ENCODE results near the gene TIE1. TPM values are rescaled to one million over a fixed set of nuclear protein-coding genes. Genes with fewer than 3 reads are reported as not detected.

The TIE1 gene
- total RNA-seq, 6 experiments from 2014 or later, result 0.33 to 1.2 (median 0.54) TPM; not detected in 1

DNA sequence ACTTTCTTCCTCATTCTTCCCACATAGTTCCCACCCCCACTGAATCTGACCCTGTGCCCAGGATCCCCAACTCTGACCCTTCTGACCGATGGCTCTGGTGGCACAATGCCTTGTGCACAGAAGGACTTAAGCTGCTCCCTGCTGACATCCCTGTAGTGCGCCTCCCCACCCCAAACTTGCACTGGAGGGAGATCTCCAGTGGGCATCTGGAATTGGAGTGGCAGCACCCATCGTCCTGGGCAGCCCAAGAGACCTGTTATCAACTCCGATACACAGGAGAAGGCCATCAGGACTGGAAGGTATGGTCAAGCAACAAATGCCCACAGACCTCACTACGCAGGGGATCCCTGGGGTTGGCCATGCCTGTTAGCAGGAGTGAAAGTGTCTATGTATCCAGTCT is 45.9 kb downstream of the TIE1 start:
- DNase-seq, result no peak
- no peaks in the 10 kb centered on the region for H3K9me3 Mint-ChIP-seq
- TF ChIP-seq, protein P1, sequence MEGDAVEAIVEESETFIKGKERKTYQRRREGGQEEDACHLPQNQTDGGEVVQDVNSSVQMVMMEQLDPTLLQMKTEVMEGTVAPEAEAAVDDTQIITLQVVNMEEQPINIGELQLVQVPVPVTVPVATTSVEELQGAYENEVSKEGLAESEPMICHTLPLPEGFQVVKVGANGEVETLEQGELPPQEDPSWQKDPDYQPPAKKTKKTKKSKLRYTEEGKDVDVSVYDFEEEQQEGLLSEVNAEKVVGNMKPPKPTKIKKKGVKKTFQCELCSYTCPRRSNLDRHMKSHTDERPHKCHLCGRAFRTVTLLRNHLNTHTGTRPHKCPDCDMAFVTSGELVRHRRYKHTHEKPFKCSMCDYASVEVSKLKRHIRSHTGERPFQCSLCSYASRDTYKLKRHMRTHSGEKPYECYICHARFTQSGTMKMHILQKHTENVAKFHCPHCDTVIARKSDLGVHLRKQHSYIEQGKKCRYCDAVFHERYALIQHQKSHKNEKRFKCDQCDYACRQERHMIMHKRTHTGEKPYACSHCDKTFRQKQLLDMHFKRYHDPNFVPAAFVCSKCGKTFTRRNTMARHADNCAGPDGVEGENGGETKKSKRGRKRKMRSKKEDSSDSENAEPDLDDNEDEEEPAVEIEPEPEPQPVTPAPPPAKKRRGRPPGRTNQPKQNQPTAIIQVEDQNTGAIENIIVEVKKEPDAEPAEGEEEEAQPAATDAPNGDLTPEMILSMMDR (IDR thresholded peaks at IDR 0.05), result no peak
- H3K4me3 Mint-ChIP-seq, result no peak overlapping the region
- H3K27ac Mint-ChIP-seq, result no peak overlapping the region
- peaks cover 25% of the 10 kb centered on the region for H3K4me1 Mint-ChIP-seq (ENCODE audit: low read depth)
- H3K36me3 Mint-ChIP-seq (ENCODE audit: low read depth), result no peaks in the 10 kb centered on the region
- H3K27me3 Mint-ChIP-seq (ENCODE audit: insufficient read depth), result peaks cover 18% of the 10 kb centered on the region

GRCh38 chr1:43348343-43348808 is 47.6 kb downstream of the TIE1 start:
- H3K9me3 Mint-ChIP-seq, result no peaks in the 10 kb centered on the region
- H3K27me3 Mint-ChIP-seq (ENCODE audit: insufficient read depth), result peaks cover 24% of the 10 kb centered on the region
- no peak overlapping the region for H3K27ac Mint-ChIP-seq
- H3K4me3 Mint-ChIP-seq, result peak overlapping the region; percentile 22
- no peaks in the 10 kb centered on the region for H3K36me3 Mint-ChIP-seq (ENCODE audit: low read depth)
- DNase-seq, result no peak
- TF ChIP-seq, protein P1 (IDR thresholded peaks at IDR 0.05), result no peak
- peaks cover 25% of the 10 kb centered on the region for H3K4me1 Mint-ChIP-seq (ENCODE audit: low read depth)

GRCh38 chr1:43348809-43349593 is 48.2 kb downstream of the TIE1 start:
- H3K27ac Mint-ChIP-seq, result peak overlapping the region; percentile 40
- H3K9me3 Mint-ChIP-seq, result no peaks in the 10 kb centered on the region
- no peaks in the 10 kb centered on the region for H3K36me3 Mint-ChIP-seq (ENCODE audit: low read depth)
- peaks cover 25% of the 10 kb centered on the region for H3K4me1 Mint-ChIP-seq (ENCODE audit: low read depth)
- H3K4me3 Mint-ChIP-seq, result peak overlapping the region; percentile 68
- TF ChIP-seq, protein P1 (IDR thresholded peaks at IDR 0.05), result no peak
- H3K27me3 Mint-ChIP-seq (ENCODE audit: insufficient read depth), result peaks cover 24% of the 10 kb centered on the region
- DNase-seq, result no peak

- no peaks in the 10 kb centered on the region for H3K36me3 Mint-ChIP-seq (ENCODE audit: low read depth)
- TF ChIP-seq, protein P1 (IDR thresholded peaks at IDR 0.05), result no peak
- H3K27me3 Mint-ChIP-seq (ENCODE audit: insufficient read depth), result peaks cover 24% of the 10 kb centered on the region
- no peaks in the 10 kb centered on the region for H3K9me3 Mint-ChIP-seq
- H3K4me1 Mint-ChIP-seq (ENCODE audit: low read depth), result peaks cover 30% of the 10 kb centered on the region
- peak overlapping the region; percentile 68 for H3K4me3 Mint-ChIP-seq
- peak overlapping the region; percentile 40 for H3K27ac Mint-ChIP-seq
- DNase-seq, result peak; percentile 57
These were observed 49.0 kb downstream of the TIE1 start for GRCh38 chr1:43349594-43350306.

GRCh38 chr1:43350976-43351375 is 50.2 kb downstream of the TIE1 start:
- Mint-ChIP-seq H3K4me3 (no peak overlapping the region), H3K27ac (no peak overlapping the region), H3K4me1 (ENCODE audit: low read depth) (peaks cover 28% of the 10 kb centered on the region), H3K36me3 (ENCODE audit: low read depth) (no peaks in the 10 kb centered on the region), H3K27me3 (ENCODE audit: insufficient read depth) (peaks cover 24% of the 10 kb centered on the region), H3K9me3 (no peaks in the 10 kb centered on the region)
- TF ChIP-seq, protein P1 (IDR thresholded peaks at IDR 0.05), result no peak
- no peak for DNase-seq

Measured in HFFc6 (cell line).